Esophagus squamous epithelium (tissue), 4 donors: ENCODE data around the gene FGF8.

Source experiments
- CTCF ChIP-seq, 6 experiments: fragments of 450-650 bp in 4 of 6; fragments of 200-600 bp in 2 of 6; sonication (generic) in 2 of 6; IDR thresholded peaks; one replicate each; pipeline ENCODE4 v1.5.1; 2016 to 2019; ENCODE audit warnings: antibody characterized with exemption in 6 of 6, mild to moderate bottlenecking in 4 of 6, moderate library complexity in 4 of 6
- POLR2A ChIP-seq, 4 donors: fragments of 450-650 bp; IDR thresholded peaks; one replicate each; pipeline ENCODE4 v1.6.1; 2017; ENCODE audit warnings: antibody characterized with exemption in 4 of 4, mild to moderate bottlenecking in 4 of 4, moderate library complexity in 3 of 4

- no peak for TF ChIP-seq CTCF (IDR thresholded peaks at IDR 0.05)
- TF ChIP-seq POLR2A (IDR thresholded peaks at IDR 0.05), result no peak
Observed at GRCh38 chr10:101780187-101780817, 4.4 kb upstream of the FGF8 start.
